ENCODE measurements around the gene CYP39A1. TPM values are rescaled to one million over a fixed set of nuclear protein-coding genes. Genes with fewer than 3 reads are reported as not detected.

CYP39A1 gene
- total RNA-seq, 1 experiment from 2014 or later = 2.6 TPM

DNA sequence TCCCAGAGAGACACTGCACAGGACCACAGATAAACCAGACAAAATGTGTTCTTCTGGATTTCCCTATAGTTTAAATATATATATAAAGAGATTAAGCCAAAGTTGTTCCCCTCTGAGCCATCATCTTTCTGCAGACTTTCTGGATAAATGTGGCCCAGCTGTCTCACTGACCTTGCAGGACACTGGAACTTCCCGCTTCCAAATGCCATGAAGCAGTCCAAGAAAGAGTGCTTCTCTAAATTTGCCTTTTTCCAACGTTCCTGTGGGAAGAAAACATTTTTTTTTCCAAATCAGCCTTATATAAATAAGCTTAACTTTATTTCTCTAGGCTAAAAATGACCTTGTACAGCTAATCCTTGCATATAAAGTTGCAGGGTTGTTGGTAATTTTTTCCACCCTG, 65.7 kb downstream of the CYP39A1 start:
- H3K4me3 ChIP-seq = no peak overlapping the region
- H3K36me3 ChIP-seq = no peaks in the 10 kb centered on the region
- H3K27ac ChIP-seq = no peak overlapping the region
- DNase-seq = peak in 1 of 2 experiments; percentile 16
- no peaks in the 10 kb centered on the region for H3K27me3 ChIP-seq
- H3K9me3 ChIP-seq (replicated peaks) = peaks cover 5% of the 10 kb centered on the region; the same call in 1 of the 2 replicates
- peaks cover 39% of the 10 kb centered on the region for H3K4me1 ChIP-seq

DNA sequence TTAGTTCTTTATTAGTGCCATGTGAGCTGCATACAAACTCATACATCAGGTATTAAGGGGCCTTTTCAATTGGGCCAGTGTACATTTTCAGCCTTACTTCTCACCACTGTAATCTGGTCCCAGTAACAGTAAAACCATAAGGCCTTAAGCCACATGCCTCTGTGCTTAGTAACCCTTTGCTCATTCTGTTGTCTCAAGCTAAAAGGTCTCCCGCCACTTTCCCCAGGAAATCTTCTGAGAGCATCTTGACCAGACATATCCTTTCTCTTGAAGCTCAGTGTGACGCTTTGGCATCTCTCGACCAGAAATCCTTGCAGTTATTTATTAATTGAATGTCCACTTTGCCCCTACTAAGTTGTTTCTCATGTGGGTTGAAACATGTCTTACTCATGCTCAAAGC, 68.0 kb downstream of the CYP39A1 start:
- Histone ChIP-seq H3K36me3 (no peaks in the 10 kb centered on the region), H3K4me3 (no peak overlapping the region), H3K27me3 (no peaks in the 10 kb centered on the region), H3K9me3 (replicated peaks) (peaks cover 5% of the 10 kb centered on the region; the same call in 1 of the 2 replicates), H3K4me1 (peaks cover 45% of the 10 kb centered on the region), H3K27ac (peak overlapping the region; percentile 96)
- DNase-seq = no peak

DNA sequence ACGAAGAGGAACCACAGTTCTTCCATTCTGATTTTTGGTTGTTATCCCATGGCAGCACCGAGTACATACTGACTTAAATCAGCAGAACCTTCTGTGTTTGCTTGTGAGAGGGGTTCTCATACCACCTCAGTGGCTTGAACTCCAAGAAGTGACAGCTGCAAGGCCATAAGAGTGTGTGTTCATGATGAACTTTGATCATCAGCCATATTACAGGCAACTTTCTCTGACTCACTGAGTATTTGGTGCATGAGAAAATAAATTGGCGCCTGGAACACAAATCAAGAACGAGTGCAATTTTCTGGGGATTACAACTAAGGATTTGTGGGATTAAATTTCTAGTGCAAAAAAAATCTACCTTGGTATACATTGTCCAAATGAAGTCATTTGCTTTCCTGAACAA, 68.9 kb downstream of the CYP39A1 start:
- Histone ChIP-seq H3K27ac (peak overlapping the region; percentile 96), H3K27me3 (no peaks in the 10 kb centered on the region), H3K4me3 (peak overlapping the region; percentile 14), H3K9me3 (replicated peaks) (peaks cover 5% of the 10 kb centered on the region; the same call in 1 of the 2 replicates), H3K36me3 (no peaks in the 10 kb centered on the region), H3K4me1 (peaks cover 45% of the 10 kb centered on the region)
- peak; percentile 81 to 91 for DNase-seq

DNA sequence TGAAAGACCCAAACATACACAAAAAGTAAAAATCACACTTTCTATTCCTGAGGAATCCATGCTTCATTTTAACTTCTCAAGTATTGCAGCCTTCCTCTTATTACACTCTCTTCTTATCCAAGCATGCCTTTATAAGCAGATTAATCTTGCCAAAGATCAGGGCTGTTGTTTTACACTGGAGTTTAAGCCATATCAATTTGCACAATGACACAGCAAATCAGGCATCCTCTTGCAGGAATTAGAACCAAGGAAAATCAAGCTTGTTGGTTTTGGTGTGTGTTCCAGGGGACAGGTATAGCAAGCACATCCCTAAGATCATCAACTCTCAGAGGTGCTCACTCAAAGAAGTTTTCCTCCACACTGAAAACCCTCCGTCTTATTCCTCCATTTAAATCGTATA, 69.5 kb downstream of the CYP39A1 start:
- no peaks in the 10 kb centered on the region for H3K27me3 ChIP-seq
- DNase-seq = peak; percentile 18 to 61
- peaks cover 5% of the 10 kb centered on the region; the same call in 1 of the 2 replicates for H3K9me3 ChIP-seq (replicated peaks)
- H3K27ac ChIP-seq = peak overlapping the region; percentile 96
- H3K4me3 ChIP-seq = peak overlapping the region; percentile 14
- H3K36me3 ChIP-seq = no peaks in the 10 kb centered on the region
- peaks cover 45% of the 10 kb centered on the region for H3K4me1 ChIP-seq

DNA sequence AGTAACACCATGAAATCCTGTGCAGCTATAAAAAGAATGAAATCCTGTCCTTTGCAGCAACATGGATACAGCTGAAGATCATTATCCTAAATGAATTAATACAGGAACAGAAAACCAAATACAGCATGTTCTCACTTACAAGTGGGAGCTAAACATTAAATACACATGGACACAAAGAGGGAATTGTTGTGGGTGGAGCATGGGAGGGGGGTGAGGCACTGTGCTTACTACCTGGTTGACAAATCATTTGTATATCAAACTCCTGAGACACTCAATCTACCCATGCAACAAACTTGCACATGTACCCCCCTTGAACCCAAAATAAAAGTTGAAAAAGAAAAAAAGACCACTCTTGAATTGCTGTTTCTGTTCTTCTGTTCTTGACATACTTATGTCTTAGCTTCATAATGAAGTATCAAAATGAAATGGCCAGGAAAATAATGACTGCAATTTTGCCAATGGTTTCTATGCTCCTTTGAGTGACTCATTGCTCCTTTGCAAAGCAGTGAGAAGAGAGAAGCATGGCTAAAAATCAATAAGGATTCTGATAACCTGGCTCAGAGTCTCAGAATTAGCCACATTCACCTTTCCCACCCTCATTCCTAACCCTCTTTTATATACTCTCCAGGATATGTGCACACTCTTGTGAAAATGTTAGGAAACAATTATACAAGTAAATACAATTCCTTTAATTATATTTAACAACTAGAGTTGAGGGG, 71.0 kb downstream of the CYP39A1 start:
- Histone ChIP-seq H3K36me3 (no peaks in the 10 kb centered on the region), H3K27ac (peak overlapping the region; percentile 96), H3K27me3 (no peaks in the 10 kb centered on the region), H3K4me1 (peaks cover 42% of the 10 kb centered on the region), H3K4me3 (no peak overlapping the region), H3K9me3 (replicated peaks) (peaks cover 5% of the 10 kb centered on the region; the same call in 1 of the 2 replicates)
- no peak for DNase-seq

DNA sequence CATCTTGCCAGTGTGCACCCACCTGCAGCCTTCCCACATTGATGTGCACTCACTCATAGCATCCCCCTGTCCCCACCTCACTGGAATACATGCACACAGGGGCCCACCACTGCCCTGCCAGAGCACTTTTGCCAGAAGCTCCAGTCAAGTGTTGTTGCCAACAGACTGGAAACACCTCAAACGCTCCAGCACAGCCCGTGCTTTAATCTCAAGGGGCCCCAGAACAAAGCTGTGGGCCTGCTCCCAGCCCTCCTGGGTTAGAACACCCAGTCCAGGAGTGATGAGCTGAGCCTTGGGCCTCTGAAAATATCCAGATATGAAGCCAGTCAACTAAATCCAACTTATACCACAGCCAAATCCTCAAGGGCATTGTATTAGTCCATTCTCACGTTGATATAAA, 77.1 kb downstream of the CYP39A1 start:
- Histone ChIP-seq H3K27ac (no peak overlapping the region), H3K27me3 (no peaks in the 10 kb centered on the region), H3K9me3 (replicated peaks) (no peaks in the 10 kb centered on the region), H3K4me1 (no peaks in the 10 kb centered on the region), H3K4me3 (no peak overlapping the region), H3K36me3 (no peaks in the 10 kb centered on the region)
- DNase-seq = no peak

DNA sequence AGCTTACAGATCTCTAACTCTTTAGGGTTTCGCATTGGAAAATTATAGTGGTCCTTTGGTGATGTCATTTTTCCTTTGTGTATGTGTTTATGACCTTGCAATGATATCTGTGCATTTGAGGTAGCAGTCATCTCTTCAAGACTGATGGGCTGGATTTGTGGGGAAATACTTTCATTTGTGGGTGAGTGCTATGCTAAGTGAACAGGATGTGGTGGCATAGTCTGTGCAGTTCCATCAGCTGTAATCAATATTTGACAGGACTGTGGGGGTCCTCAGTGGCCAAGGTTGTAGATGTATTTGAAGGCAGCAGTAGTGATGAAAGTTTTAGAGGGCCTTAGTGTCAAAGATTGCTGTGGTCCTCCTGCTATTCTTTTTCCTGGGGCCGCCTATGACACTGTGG, 79.5 kb downstream of the CYP39A1 start:
- no peaks in the 10 kb centered on the region for H3K4me1 ChIP-seq
- H3K27me3 ChIP-seq = no peaks in the 10 kb centered on the region
- no peaks in the 10 kb centered on the region for H3K9me3 ChIP-seq (replicated peaks)
- H3K4me3 ChIP-seq = no peak overlapping the region
- DNase-seq = no peak
- H3K36me3 ChIP-seq = no peaks in the 10 kb centered on the region
- H3K27ac ChIP-seq = no peak overlapping the region

DNA sequence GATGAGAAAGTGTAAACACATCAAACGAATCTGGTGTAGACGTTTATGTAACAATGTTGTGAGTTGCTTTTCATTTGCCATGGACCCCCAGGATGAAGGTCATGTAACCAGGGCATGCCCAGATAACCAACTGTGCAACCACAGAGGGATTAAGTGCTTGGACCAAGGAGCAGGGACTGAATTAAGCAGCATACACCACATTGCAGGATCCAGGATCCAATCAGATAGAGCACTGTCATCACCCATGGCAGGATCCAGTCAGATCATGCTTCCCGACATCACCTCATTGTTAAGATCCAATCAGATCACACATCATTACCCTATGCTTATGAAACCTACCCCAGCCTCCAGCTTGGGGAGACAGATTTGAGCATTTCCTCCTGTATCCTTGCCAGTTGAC, 87.1 kb downstream of the CYP39A1 start:
- no peaks in the 10 kb centered on the region for H3K36me3 ChIP-seq
- H3K9me3 ChIP-seq (replicated peaks) = peaks cover 7% of the 10 kb centered on the region
- no peaks in the 10 kb centered on the region for H3K27me3 ChIP-seq
- H3K4me3 ChIP-seq = no peak overlapping the region
- H3K27ac ChIP-seq = peak overlapping the region; percentile 89
- peak; percentile 78 to 85 for DNase-seq
- peaks cover 19% of the 10 kb centered on the region for H3K4me1 ChIP-seq

DNA sequence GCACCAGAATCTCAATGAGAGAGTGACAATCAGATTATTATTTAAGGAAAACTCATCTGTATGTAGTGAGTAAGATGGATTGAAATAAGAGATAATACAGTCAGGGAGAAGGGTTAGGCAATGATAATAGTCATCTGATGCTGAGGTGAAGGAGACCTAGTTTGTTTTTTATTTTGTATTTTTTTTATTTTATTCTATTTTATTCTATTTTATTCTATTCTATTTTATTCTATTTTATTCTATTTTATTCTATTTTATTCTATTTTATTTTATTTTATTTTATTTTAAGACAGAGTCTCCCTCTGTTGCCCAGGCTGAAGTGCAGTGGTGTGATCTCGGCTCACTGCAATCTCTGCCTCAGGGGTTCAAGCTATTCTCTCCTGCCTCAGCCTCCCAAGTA, 88.7 kb downstream of the CYP39A1 start:
- no peaks in the 10 kb centered on the region for H3K36me3 ChIP-seq
- H3K27me3 ChIP-seq = no peaks in the 10 kb centered on the region
- no peak for DNase-seq
- H3K4me1 ChIP-seq = peaks cover 19% of the 10 kb centered on the region
- H3K27ac ChIP-seq = no peak overlapping the region
- H3K9me3 ChIP-seq (replicated peaks) = peaks cover 7% of the 10 kb centered on the region
- no peak overlapping the region for H3K4me3 ChIP-seq

DNA sequence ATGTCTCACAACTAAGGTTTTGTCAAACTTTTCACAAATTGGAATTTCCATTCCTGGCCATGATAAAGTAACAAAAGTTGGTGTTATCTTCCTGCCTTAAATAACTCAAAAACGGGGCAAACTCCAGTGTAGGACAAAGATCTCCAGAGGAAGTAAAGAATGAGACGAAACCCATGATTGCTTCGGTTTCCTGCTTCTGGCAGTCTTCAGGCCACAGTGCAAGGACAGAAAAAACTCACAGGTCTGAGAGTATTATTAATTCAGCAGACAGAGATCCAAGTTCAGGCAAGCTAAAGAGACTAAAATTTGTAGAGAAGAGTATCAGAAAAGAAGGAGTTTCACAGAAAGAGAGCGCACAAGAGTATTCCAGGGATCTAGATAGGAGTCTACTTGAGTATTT, 96.6 kb downstream of the CYP39A1 start:
- no peak overlapping the region for H3K4me3 ChIP-seq
- H3K4me1 ChIP-seq = no peaks in the 10 kb centered on the region; the same call in 1 of the 2 replicates
- H3K27ac ChIP-seq = no peak overlapping the region
- no peak for DNase-seq
- no peaks in the 10 kb centered on the region for H3K27me3 ChIP-seq
- H3K9me3 ChIP-seq (replicated peaks) = no peaks in the 10 kb centered on the region
- no peaks in the 10 kb centered on the region for H3K36me3 ChIP-seq

DNA sequence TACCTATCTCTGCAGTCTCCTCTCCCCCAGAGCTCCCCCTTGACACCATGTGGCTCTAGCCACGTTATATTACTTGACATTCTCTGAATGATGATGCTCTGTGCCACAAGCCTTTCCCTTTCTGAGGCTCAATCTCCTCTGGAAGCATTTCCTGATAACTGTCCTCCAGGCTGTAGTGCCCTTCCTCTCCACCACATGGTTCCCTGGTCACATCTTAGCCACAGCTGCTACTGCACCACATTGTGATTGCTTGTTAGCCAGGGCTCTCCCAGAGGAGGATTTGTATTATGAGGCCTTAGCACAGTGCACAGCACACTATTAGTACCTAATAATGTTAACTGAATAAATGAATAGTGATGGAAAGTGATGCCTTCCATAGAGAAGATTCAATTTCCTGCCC, 97.5 kb downstream of the CYP39A1 start:
- Histone ChIP-seq H3K4me3 (no peak overlapping the region), H3K4me1 (no peaks in the 10 kb centered on the region; the same call in 1 of the 2 replicates), H3K27ac (no peak overlapping the region), H3K36me3 (no peaks in the 10 kb centered on the region), H3K9me3 (replicated peaks) (no peaks in the 10 kb centered on the region), H3K27me3 (no peaks in the 10 kb centered on the region)
- peak in 1 of 2 experiments; percentile 36 for DNase-seq

DNA sequence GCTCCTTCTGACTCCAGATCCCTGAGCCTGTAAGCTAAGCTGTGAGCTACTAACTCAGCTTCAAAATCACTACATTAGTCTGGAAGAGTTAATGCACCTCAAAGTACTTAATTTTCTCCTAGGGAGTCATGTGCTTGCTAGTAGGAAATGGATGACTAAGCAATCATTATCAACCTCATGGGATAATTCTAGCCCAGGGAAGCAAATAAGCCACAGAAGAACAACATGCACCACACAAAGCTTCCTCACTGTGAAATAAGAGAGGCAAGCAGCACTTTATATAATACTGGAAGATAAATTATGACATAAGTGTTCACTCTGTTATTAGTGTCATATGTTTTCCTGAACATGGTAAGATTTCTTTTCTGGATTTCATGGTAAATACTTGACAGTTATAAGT, 103.5 kb downstream of the CYP39A1 start:
- H3K27me3 ChIP-seq = no peaks in the 10 kb centered on the region

DNA sequence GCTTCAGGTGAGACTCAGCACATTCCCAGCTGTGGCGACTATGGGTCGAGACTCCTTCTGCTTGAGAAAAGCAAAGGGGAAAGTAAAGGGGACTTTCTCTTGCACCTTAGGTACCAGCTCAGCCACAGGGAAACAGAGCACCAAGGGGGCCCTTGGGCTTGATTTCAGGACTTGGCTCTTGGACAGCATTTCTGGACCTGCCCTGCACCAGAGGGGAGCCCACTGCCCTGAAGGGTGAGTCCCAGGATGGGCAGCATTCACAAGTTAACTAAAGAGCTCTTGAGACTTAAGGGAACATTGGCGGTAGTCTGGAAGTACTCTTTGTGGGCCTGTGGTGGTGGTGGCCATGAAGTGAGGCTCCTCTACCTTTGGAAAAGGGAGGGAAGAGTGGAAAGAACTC, 111.1 kb downstream of the CYP39A1 start:
- no peaks in the 10 kb centered on the region for H3K36me3 ChIP-seq
- H3K9me3 ChIP-seq (replicated peaks) = no peaks in the 10 kb centered on the region
- H3K27me3 ChIP-seq = no peaks in the 10 kb centered on the region
- DNase-seq = no peak
- H3K4me1 ChIP-seq = no peaks in the 10 kb centered on the region
- H3K4me3 ChIP-seq = no peak overlapping the region
- no peak overlapping the region for H3K27ac ChIP-seq

More for the DNA sequence above, 103.5 kb downstream of the CYP39A1 start:
- no peaks in the 10 kb centered on the region for H3K36me3 ChIP-seq
- no peak for DNase-seq
- no peaks in the 10 kb centered on the region for H3K9me3 ChIP-seq (replicated peaks)
- H3K4me3 ChIP-seq = no peak overlapping the region
- no peaks in the 10 kb centered on the region; the same call in 1 of the 2 replicates for H3K4me1 ChIP-seq
- no peak overlapping the region for H3K27ac ChIP-seq

DNA sequence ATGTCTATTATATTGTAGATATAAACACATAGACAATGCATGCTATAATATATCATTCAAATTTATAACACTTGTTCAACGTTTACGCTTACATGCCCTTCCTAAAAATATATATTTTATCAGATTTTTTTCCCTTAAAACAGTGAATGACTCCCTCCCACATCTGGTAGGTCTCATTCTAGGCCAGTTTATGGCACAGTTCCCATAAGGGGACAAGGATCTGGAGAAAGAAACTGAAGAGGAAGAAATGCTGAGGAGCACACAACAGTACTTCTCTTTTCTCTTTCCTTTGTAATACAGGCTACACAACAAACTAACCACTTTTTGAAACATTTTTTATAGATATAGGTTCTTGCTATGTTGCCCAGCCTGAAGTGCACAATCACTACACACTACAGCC, 112.8 kb downstream of the CYP39A1 start:
- H3K27ac ChIP-seq = no peak overlapping the region
- DNase-seq = no peak
- no peaks in the 10 kb centered on the region for H3K36me3 ChIP-seq
- no peaks in the 10 kb centered on the region for H3K27me3 ChIP-seq
- no peaks in the 10 kb centered on the region for H3K4me1 ChIP-seq
- no peak overlapping the region for H3K4me3 ChIP-seq
- H3K9me3 ChIP-seq (replicated peaks) = no peaks in the 10 kb centered on the region

DNA sequence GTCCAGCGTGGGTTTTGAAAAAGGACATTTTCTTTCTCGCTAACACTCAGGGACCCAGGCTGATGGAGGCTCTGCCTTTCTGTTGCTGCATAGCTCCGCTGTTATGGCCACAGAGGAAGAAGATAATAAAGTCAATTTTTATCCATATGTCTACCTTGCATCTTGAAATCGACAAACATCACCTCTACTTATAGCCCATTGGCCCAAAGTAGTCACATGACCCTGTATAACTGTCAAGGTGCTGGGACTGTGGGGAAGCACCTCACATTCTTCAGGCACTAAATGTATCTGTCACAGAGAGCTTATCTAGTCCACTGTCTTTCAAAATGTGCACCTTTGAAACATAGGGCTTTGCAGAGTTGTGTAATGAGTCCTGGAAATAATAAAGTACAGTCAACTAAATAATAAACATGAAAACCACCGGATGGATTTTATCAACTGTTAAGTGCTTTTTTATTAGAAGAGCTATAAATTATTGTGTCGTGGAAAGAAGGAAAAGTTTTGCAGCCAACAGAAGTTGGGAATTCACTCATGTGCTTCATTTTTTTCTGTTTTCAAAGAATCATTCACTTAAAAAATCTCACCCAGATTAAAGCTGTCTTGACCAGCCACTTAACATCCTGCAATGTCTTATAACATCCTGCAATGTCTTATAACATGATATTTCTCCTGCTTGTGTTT, 113.7 kb downstream of the CYP39A1 start:
- H3K27ac ChIP-seq = no peak overlapping the region
- no peaks in the 10 kb centered on the region for H3K36me3 ChIP-seq
- no peak for DNase-seq
- H3K4me3 ChIP-seq = no peak overlapping the region
- H3K4me1 ChIP-seq = no peaks in the 10 kb centered on the region
- no peaks in the 10 kb centered on the region for H3K27me3 ChIP-seq
- no peaks in the 10 kb centered on the region for H3K9me3 ChIP-seq (replicated peaks)
